Measurements from ENCODE around the gene CRYGN.

CRYGN gene, protein sequence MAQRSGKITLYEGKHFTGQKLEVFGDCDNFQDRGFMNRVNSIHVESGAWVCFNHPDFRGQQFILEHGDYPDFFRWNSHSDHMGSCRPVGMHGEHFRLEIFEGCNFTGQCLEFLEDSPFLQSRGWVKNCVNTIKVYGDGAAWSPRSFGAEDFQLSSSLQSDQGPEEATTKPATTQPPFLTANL

DNA sequence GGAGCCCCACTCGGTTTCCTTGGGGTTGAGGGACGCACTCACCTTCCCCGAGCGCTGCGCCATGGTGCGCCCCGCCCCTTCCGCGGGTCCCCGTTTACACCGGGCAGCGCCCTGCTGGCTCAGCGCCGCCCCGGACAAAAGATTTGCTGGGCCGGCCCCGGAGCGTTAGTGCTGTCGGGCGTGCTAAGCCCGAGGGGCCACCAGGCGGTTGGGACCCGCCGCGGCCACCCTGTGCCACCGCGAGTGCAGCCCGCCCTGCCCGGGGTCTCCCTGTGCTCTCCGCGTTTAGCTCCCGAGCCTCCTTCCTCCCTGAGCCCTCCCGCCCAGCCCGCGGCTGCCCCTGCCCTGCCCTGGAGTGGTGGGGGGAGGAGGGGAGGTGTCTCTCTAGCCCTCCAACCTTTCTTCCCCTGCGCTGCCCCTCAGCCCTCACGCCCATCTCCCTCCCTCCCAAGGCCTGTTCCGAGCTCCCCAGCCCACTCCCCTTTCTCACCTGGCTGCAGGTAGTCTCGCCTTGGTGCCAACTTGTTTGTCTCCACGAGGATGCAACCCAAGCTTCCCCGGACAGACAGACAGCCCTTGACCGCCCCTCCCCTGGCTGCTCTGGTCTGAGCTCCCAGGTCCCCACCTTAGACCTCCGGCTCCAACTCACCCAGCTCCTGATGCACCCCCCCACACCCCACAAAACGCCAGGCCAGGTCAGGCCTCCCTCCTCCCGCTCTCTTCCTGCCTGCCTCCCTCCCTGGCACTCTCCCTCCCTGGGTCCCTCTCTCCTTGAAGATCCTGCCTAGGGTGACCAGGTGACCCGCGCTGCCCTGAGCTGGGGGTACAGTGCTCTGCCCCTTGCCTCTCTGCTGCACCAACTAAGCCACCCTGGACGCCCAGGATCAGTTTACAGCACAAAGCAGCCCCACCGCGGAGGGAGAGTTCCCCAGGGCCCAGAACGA is at the start of gene CRYGN:
Gene CRYGN, minus strand, starts transcription at position 287 of the 944 bp plus-strand sequence. Its CDS starts 224 bp downstream, at position 63.
- CTCF ChIA-PET: no interaction called here
- no peak for DNase-seq (ENCODE audit: extremely low spot score)
- TF ChIP-seq BHLHE40 (IDR thresholded peaks at IDR 0.05; ENCODE audit: borderline replicate concordance): no peak
- TF ChIP-seq, protein P1, sequence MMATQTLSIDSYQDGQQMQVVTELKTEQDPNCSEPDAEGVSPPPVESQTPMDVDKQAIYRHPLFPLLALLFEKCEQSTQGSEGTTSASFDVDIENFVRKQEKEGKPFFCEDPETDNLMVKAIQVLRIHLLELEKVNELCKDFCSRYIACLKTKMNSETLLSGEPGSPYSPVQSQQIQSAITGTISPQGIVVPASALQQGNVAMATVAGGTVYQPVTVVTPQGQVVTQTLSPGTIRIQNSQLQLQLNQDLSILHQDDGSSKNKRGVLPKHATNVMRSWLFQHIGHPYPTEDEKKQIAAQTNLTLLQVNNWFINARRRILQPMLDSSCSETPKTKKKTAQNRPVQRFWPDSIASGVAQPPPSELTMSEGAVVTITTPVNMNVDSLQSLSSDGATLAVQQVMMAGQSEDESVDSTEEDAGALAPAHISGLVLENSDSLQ (IDR thresholded peaks at IDR 0.05): no peak
- TF ChIP-seq SUZ12 (IDR thresholded peaks at IDR 0.05): no peak
- TF ChIP-seq FOXK2 (IDR thresholded peaks at IDR 0.05): no peak
- TF ChIP-seq LEF1 (IDR thresholded peaks at IDR 0.05; ENCODE audit: borderline replicate concordance): no peak
- no peak for TF ChIP-seq HDGF (IDR thresholded peaks at IDR 0.05; ENCODE audit: borderline replicate concordance)
- no peak for TF ChIP-seq ELF4 (IDR thresholded peaks at IDR 0.05)
- TF ChIP-seq NFRKB (IDR thresholded peaks at IDR 0.05): no peak
- TF ChIP-seq FOXM1 (IDR thresholded peaks at IDR 0.05; ENCODE audit: borderline replicate concordance): no peak
- TF ChIP-seq L3MBTL2 (conservative IDR thresholded peaks at IDR 0.05): no peak
- no peak for TF ChIP-seq ZNF384 (IDR thresholded peaks at IDR 0.05)
- TF ChIP-seq TARDBP (IDR thresholded peaks at IDR 0.05): no peak
- TF ChIP-seq ARNT (IDR thresholded peaks at IDR 0.05): no peak
- no peak for TF ChIP-seq CTBP1 (IDR thresholded peaks at IDR 0.05; ENCODE audit: borderline replicate concordance)
- TF ChIP-seq FOXA1 (IDR thresholded peaks at IDR 0.05): no peak
- no peak for TF ChIP-seq SP1 (IDR thresholded peaks at IDR 0.05)
- POLR2A ChIA-PET: no interaction called here

DNA sequence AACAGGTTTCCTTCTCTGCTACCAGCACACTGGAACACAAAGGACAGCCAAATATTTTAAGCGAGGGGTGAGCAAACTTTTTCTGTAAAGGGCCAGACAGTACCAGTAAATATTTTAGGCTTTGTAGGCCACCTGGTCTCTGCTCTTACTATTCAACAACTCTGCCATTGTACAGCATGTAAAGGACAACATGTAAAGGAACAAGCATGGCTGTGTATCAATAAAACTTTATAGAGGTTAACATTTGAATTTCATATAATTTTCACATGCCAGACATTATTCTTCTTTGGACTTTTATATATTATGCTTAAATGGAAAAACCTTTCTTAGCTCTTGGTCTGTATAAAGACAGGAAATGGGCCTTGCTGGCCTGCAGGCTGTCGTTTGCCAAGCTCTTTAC is 49.6 kb upstream of the CRYGN start:
- ChIA-PET POLR2A (no interaction called here), CTCF (no interaction called here)
- no peak for TF ChIP-seq SP1 (IDR thresholded peaks at IDR 0.05)
- TF ChIP-seq NFRKB (IDR thresholded peaks at IDR 0.05): no peak
- no peak for TF ChIP-seq ELF4 (IDR thresholded peaks at IDR 0.05)
- no peak for TF ChIP-seq SUZ12 (IDR thresholded peaks at IDR 0.05)
- TF ChIP-seq BHLHE40 (IDR thresholded peaks at IDR 0.05; ENCODE audit: borderline replicate concordance): no peak
- TF ChIP-seq, protein P1 (IDR thresholded peaks at IDR 0.05): no peak
- DNase-seq (ENCODE audit: extremely low spot score): no peak

DNA sequence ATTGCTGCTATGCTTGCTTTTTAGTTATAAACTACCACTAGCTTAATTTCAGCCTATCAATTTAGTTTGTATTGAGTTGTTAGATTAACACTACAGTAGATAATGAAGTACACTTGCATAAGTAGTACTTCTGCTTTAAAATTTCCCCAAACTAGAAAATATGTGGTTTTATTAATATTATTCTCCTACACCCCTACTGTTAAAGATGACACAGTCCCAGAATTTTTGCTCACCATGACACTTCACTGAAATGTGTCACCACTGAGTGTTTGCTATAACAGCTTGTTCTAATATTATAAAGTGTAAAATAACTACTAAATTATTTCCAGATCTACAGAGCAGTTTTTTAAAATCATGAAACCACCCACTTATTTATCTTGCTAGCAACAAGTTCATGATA is 48.2 kb upstream of the CRYGN start:
- no peak for TF ChIP-seq FOXM1 (IDR thresholded peaks at IDR 0.05; ENCODE audit: borderline replicate concordance)
- TF ChIP-seq SP1 (IDR thresholded peaks at IDR 0.05): no peak
- no peak for DNase-seq (ENCODE audit: extremely low spot score)
- CTCF ChIA-PET: no interaction called here
- POLR2A ChIA-PET: no interaction called here

DNA sequence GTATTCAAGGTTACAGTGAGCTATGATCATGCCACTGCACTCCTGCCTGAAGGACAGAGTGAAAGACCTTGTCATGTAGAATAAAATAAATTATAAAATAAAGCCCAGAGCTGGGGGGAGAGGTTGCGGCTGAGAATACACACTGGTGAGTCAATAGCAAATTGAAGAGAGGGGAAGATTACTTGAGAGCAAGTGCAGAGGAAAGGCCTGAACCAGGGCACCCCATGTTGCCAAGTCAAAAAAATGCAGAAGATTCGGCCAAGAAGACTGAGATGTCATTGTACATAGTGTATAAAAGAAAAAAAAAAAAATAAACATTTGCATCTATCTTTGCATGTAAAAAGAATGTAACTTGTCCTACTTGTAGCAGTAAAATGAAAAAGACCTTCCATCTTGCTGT is 47.3 kb upstream of the CRYGN start:
- DNase-seq (ENCODE audit: extremely low spot score): no peak
- TF ChIP-seq BHLHE40 (IDR thresholded peaks at IDR 0.05; ENCODE audit: borderline replicate concordance) (no peak), LEF1 (IDR thresholded peaks at IDR 0.05; ENCODE audit: borderline replicate concordance) (no peak), ZNF384 (IDR thresholded peaks at IDR 0.05) (no peak), NFRKB (IDR thresholded peaks at IDR 0.05) (no peak), ELF4 (IDR thresholded peaks at IDR 0.05) (no peak), ARNT (IDR thresholded peaks at IDR 0.05) (no peak), SP1 (IDR thresholded peaks at IDR 0.05) (no peak), SUZ12 (IDR thresholded peaks at IDR 0.05) (no peak), FOXK2 (IDR thresholded peaks at IDR 0.05) (no peak), TARDBP (IDR thresholded peaks at IDR 0.05) (no peak), L3MBTL2 (conservative IDR thresholded peaks at IDR 0.05) (no peak), FOXA1 (IDR thresholded peaks at IDR 0.05) (no peak), FOXM1 (IDR thresholded peaks at IDR 0.05; ENCODE audit: borderline replicate concordance) (no peak), HDGF (IDR thresholded peaks at IDR 0.05; ENCODE audit: borderline replicate concordance) (no peak)
- TF ChIP-seq, protein P1 (IDR thresholded peaks at IDR 0.05): no peak
- ChIA-PET CTCF (no interaction called here), POLR2A (no interaction called here)

DNA sequence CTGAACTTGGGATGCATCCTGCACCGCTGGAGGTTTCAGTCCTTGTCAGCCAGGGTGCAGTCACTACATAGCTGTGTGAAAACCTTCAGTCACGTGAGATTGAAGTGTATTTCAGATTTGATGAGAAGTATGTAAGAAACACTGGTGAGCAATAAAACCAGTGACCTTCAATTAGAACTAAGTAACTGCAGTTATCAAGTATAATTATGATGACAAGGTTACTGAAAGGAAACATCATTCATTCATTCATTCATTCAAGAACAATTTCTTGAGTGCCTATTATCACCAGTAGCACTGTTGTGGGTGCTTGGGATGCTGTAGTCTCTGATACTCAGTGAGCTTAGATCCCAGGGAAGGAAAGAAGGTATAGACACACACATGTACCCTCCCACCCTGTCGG is 46.1 kb upstream of the CRYGN start:
- ChIA-PET CTCF (no interaction called here), POLR2A (no interaction called here)
- no peak for DNase-seq (ENCODE audit: extremely low spot score)
- TF ChIP-seq LEF1 (IDR thresholded peaks at IDR 0.05; ENCODE audit: borderline replicate concordance) (no peak), CTBP1 (IDR thresholded peaks at IDR 0.05; ENCODE audit: borderline replicate concordance) (no peak), ZNF384 (IDR thresholded peaks at IDR 0.05) (no peak), SUZ12 (IDR thresholded peaks at IDR 0.05) (no peak), TARDBP (IDR thresholded peaks at IDR 0.05) (no peak), SP1 (IDR thresholded peaks at IDR 0.05) (no peak), ARNT (IDR thresholded peaks at IDR 0.05) (no peak), FOXM1 (IDR thresholded peaks at IDR 0.05; ENCODE audit: borderline replicate concordance) (no peak), FOXA1 (IDR thresholded peaks at IDR 0.05) (no peak), NFRKB (IDR thresholded peaks at IDR 0.05) (no peak), HDGF (IDR thresholded peaks at IDR 0.05; ENCODE audit: borderline replicate concordance) (no peak), FOXK2 (IDR thresholded peaks at IDR 0.05) (no peak), ELF4 (IDR thresholded peaks at IDR 0.05) (no peak), BHLHE40 (IDR thresholded peaks at IDR 0.05; ENCODE audit: borderline replicate concordance) (no peak), L3MBTL2 (conservative IDR thresholded peaks at IDR 0.05) (no peak)
- TF ChIP-seq, protein P1 (IDR thresholded peaks at IDR 0.05): no peak

Measured in HEK293T (cell line).